Measurements from ENCODE around the gene CARMIL3. TPM values are rescaled to one million over a fixed set of nuclear protein-coding genes. Genes with fewer than 3 reads are reported as not detected.

Gene CARMIL3
- total and polyA plus RNA-seq, 2 experiments from 2014 or later, result 3.7 to 11.8 TPM

GRCh38 chr14:24108336-24108874 lies 56.6 kb downstream of the CARMIL3 start (continued):
- no peak for TF ChIP-seq EZH2 (IDR thresholded peaks at IDR 0.05; ENCODE audit: low read depth, unreplicated experiment)
- no peak for TF ChIP-seq ZNF462 (CRISPR knock-in tag; IDR thresholded peaks at IDR 0.05)
- no peak for TF ChIP-seq POLR2AphosphoS5 (IDR thresholded peaks at IDR 0.05; ENCODE audit: low read depth)

DNA sequence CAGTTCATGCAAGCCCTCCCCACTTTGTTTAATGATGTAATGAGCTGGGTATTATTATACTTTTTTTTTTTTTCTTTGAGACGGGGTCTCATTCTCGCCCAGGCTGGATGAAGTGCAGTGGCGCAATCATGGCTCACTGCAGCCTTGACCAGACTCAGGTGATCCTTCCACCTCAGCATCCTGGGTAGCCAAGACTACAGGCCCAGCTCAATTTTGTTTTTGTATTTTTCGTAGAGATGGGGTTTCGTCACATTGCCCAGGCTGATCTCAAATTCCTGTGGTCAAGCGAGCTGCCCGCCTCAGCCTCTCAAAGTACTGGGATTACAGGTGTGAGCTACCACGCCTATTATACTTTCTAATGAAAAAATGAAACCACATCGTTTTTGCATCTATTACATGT lies 58.3 kb downstream of the CARMIL3 start:
- H3K9me3 Mint-ChIP-seq, result peaks cover 3% of the 10 kb centered on the region; the same call in 1 of the 3 replicates
- no peak overlapping the region for H3K4me3 Mint-ChIP-seq
- Histone ChIP-seq H3K4me3 (no peak overlapping the region), H3K27ac (ENCODE audit: low read depth) (no peak overlapping the region), H3K79me2 (replicated peaks; ENCODE audit: insufficient read depth) (no peaks in the 10 kb centered on the region), H4K20me1 (replicated peaks; ENCODE audit: insufficient read depth) (no peaks in the 10 kb centered on the region), H3K27me3 (ENCODE audit: insufficient read depth) (no peaks in the 10 kb centered on the region), H3F3A (replicated peaks; ENCODE audit: low read depth) (peaks cover 6% of the 10 kb centered on the region; the same call in 1 of the 2 replicates), H3K36me3 (ENCODE audit: insufficient read depth) (no peaks in the 10 kb centered on the region), H3K4me1 (ENCODE audit: insufficient read depth) (no peaks in the 10 kb centered on the region), H3K4me2 (no peak overlapping the region), H3K9me2 (ENCODE audit: insufficient read depth) (no peaks in the 10 kb centered on the region), H2AFZ (no peak overlapping the region)
- no peak for ATAC-seq
- TF ChIP-seq EZH2 (IDR thresholded peaks at IDR 0.05; ENCODE audit: low read depth, unreplicated experiment) (no peak), NANOG (IDR thresholded peaks at IDR 0.05; ENCODE audit: borderline replicate concordance) (no peak), CREB1 (CRISPR knock-in tag; IDR thresholded peaks at IDR 0.05; ENCODE audit: low read depth) (no peak), ZNF114 (CRISPR knock-in tag; IDR thresholded peaks at IDR 0.05) (no peak)
- peaks cover 3% of the 10 kb centered on the region; the same call in 2 of the 3 replicates for H3K4me1 Mint-ChIP-seq
- no peak for DNase-seq (ENCODE audit: low spot score)
- H3K36me3 Mint-ChIP-seq (ENCODE audit: low read depth), result peaks cover 6% of the 10 kb centered on the region; the same call in 2 of the 3 replicates
- H3K27ac Mint-ChIP-seq, result no peak overlapping the region
- peaks cover 16% of the 10 kb centered on the region for H3K27me3 Mint-ChIP-seq (ENCODE audit: insufficient read depth, low read depth, poor library complexity)
